ENCODE measurements around the gene SH3TC2.

The SH3TC2 gene

DNA sequence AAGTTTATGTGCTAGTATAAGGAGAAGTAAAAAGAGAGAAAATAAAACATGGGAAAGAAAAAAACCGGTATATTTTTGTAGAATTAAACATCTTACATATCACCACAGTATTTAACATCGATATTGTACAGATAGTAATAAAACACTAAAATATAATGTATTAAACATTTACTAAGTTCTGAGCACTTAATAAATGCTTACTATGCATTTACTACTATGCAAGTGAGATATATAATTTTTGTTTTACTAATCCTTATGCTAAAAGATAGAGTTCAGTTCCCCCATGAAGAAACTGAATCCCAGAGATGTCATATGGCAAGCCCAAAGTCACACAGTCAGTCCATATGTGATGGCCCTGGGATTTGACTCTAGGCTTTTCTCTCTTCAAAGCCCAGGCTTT is 51.1 kb downstream of the SH3TC2 start:
- no peak overlapping the region for H2AFZ ChIP-seq
- TF ChIP-seq, protein P1, sequence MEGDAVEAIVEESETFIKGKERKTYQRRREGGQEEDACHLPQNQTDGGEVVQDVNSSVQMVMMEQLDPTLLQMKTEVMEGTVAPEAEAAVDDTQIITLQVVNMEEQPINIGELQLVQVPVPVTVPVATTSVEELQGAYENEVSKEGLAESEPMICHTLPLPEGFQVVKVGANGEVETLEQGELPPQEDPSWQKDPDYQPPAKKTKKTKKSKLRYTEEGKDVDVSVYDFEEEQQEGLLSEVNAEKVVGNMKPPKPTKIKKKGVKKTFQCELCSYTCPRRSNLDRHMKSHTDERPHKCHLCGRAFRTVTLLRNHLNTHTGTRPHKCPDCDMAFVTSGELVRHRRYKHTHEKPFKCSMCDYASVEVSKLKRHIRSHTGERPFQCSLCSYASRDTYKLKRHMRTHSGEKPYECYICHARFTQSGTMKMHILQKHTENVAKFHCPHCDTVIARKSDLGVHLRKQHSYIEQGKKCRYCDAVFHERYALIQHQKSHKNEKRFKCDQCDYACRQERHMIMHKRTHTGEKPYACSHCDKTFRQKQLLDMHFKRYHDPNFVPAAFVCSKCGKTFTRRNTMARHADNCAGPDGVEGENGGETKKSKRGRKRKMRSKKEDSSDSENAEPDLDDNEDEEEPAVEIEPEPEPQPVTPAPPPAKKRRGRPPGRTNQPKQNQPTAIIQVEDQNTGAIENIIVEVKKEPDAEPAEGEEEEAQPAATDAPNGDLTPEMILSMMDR (IDR thresholded peaks at IDR 0.05) = no peak
- no peaks in the 10 kb centered on the region for H3K9me3 ChIP-seq (ENCODE audit: control insufficient read depth, low read length)
- no peak overlapping the region for H3K9ac ChIP-seq
- H3K79me2 ChIP-seq = no peaks in the 10 kb centered on the region
- H3K36me3 ChIP-seq (ENCODE audit: control insufficient read depth, insufficient read depth, low read length) = no peaks in the 10 kb centered on the region
- no peaks in the 10 kb centered on the region for H3K27me3 ChIP-seq (ENCODE audit: control insufficient read depth, insufficient read depth, low read length)
- H3K4me2 ChIP-seq (ENCODE audit: low read length) = no peak overlapping the region
- H3K4me1 ChIP-seq = no peaks in the 10 kb centered on the region
- no peak overlapping the region for H3K4me3 ChIP-seq (ENCODE audit: low read depth, low read length)
- no peak overlapping the region for H3K27ac ChIP-seq

DNA sequence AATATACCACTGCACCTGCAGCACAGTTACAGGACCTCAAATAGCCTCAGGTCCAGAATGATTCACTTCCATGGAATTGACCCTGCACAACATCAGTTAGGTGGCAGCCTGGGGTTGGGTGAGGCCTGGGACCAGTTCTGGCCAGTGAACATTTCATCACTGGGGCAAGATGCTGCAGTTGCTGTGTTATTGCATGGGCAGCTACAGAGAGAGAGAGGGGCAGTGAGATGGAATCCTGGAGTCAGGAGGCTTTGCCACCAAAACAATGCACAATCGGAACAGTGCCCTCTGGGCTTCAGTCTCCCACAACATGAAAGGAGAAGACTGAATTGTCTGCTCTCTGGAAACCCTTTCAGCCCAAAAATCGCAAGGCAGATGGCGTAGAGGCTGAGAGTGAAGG is 51.8 kb downstream of the SH3TC2 start:
- Histone ChIP-seq H3K27me3 (ENCODE audit: control insufficient read depth, insufficient read depth, low read length) (no peaks in the 10 kb centered on the region), H3K4me2 (ENCODE audit: low read length) (no peak overlapping the region), H3K4me3 (ENCODE audit: low read depth, low read length) (no peak overlapping the region), H2AFZ (no peak overlapping the region), H3K4me1 (no peaks in the 10 kb centered on the region), H3K36me3 (ENCODE audit: control insufficient read depth, insufficient read depth, low read length) (no peaks in the 10 kb centered on the region), H3K27ac (no peak overlapping the region), H3K9me3 (ENCODE audit: control insufficient read depth, low read length) (no peaks in the 10 kb centered on the region), H3K79me2 (no peaks in the 10 kb centered on the region), H3K9ac (no peak overlapping the region)
- TF ChIP-seq, protein P1 (IDR thresholded peaks at IDR 0.05) = no peak

DNA sequence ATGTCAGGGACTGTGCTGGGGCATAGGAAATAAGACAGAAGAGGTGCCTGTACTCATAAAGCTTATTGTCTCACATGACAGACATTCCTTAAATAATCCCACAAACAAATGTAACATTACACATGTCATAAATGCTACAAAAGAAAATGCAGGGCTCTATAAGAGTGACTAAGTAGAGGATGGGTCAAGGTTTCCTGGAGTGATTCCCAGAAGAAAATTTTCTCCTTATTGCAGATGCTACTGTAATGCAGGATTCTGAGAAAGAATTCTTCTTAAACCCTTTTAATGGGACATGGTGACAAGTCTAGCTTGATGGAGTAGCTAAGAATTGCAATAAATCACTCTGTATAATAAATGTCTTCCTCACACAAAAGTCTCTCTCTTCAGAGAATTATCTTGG is 55.7 kb downstream of the SH3TC2 start:
- H3K9me3 ChIP-seq (ENCODE audit: control insufficient read depth, low read length) = no peaks in the 10 kb centered on the region
- H3K4me2 ChIP-seq (ENCODE audit: low read length) = no peak overlapping the region
- H3K36me3 ChIP-seq (ENCODE audit: control insufficient read depth, insufficient read depth, low read length) = no peaks in the 10 kb centered on the region
- H3K9ac ChIP-seq = no peak overlapping the region
- TF ChIP-seq, protein P1 (IDR thresholded peaks at IDR 0.05) = no peak
- H3K4me3 ChIP-seq (ENCODE audit: low read depth, low read length) = no peak overlapping the region
- no peaks in the 10 kb centered on the region for H3K4me1 ChIP-seq
- no peak overlapping the region for H2AFZ ChIP-seq
- no peaks in the 10 kb centered on the region for H3K27me3 ChIP-seq (ENCODE audit: control insufficient read depth, insufficient read depth, low read length)
- H3K79me2 ChIP-seq = no peaks in the 10 kb centered on the region
- no peak overlapping the region for H3K27ac ChIP-seq

DNA sequence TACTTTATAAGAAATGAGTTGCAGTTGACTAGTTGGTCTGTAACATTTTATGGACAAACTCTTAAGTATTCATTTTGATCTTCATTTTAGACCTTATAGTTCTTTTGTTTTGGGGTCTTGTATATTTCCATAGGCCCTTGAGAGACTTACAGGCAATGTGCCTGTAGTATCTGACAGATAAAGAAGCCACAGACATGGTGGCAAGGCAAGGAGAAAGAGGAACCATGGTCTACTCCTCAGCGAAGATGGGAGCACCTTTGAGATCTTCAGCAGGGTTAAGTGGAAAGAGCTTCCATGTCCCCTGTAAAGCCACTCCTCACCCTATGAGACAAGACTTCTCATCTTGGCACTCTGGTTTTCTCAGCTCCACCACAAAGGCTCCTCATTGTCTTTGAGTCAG is 56.4 kb downstream of the SH3TC2 start:
- no peaks in the 10 kb centered on the region for H3K36me3 ChIP-seq (ENCODE audit: control insufficient read depth, insufficient read depth, low read length)
- TF ChIP-seq, protein P1 (IDR thresholded peaks at IDR 0.05) = no peak
- H3K9me3 ChIP-seq (ENCODE audit: control insufficient read depth, low read length) = no peaks in the 10 kb centered on the region
- H2AFZ ChIP-seq = no peak overlapping the region
- no peak overlapping the region for H3K4me2 ChIP-seq (ENCODE audit: low read length)
- no peaks in the 10 kb centered on the region for H3K79me2 ChIP-seq
- no peak overlapping the region for H3K27ac ChIP-seq
- no peak overlapping the region for H3K9ac ChIP-seq
- H3K4me1 ChIP-seq = no peaks in the 10 kb centered on the region
- H3K27me3 ChIP-seq (ENCODE audit: control insufficient read depth, insufficient read depth, low read length) = no peaks in the 10 kb centered on the region
- no peak overlapping the region for H3K4me3 ChIP-seq (ENCODE audit: low read depth, low read length)

DNA sequence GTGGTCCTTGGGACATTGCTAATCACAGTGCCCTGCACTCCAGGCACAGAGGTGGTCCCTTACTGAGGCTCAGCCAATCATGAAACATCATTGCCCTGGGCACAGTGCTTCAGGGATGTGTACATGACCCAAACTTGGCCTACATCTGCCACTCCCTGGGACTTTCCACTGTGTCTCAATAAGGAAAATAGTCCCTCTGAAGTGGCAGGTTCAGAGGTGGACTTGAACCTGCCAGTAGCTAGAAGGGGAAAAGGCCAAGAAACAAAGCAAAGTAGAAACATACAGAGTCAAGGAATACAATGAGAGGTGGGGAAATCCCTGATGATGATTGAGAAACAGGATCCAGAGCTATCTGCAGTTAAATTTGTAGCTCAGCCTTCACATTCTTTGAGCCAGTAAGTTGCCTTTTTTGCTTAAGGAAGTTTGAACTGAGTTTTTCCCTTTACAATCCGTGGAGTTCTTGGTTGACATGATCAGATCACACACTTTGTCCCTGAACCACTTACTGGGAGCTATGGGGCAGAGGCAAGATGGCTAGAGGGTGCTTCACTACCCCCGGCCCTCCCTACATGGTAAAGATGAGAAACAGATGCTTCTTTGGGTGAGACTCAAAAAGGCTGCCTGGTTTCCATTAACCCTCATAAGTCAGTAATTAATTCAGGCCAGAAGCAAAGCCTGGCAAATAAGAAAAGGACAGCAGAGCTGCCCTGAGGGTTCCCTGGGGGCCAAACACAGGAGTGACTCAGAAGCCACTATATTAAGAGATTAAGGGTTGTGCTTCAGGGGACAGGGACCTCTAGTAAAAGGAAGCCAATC is 57.6 kb downstream of the SH3TC2 start:
- Histone ChIP-seq H3K79me2 (no peaks in the 10 kb centered on the region), H3K4me2 (ENCODE audit: low read length) (no peak overlapping the region), H3K9ac (no peak overlapping the region), H3K36me3 (ENCODE audit: control insufficient read depth, insufficient read depth, low read length) (no peaks in the 10 kb centered on the region), H3K4me3 (ENCODE audit: low read depth, low read length) (no peak overlapping the region), H2AFZ (no peak overlapping the region), H3K4me1 (no peaks in the 10 kb centered on the region), H3K27me3 (ENCODE audit: control insufficient read depth, insufficient read depth, low read length) (no peaks in the 10 kb centered on the region), H3K27ac (no peak overlapping the region), H3K9me3 (ENCODE audit: control insufficient read depth, low read length) (no peaks in the 10 kb centered on the region)
- TF ChIP-seq, protein P1 (IDR thresholded peaks at IDR 0.05) = no peak
